ENCODE data around the gene NPPC.

DNA sequence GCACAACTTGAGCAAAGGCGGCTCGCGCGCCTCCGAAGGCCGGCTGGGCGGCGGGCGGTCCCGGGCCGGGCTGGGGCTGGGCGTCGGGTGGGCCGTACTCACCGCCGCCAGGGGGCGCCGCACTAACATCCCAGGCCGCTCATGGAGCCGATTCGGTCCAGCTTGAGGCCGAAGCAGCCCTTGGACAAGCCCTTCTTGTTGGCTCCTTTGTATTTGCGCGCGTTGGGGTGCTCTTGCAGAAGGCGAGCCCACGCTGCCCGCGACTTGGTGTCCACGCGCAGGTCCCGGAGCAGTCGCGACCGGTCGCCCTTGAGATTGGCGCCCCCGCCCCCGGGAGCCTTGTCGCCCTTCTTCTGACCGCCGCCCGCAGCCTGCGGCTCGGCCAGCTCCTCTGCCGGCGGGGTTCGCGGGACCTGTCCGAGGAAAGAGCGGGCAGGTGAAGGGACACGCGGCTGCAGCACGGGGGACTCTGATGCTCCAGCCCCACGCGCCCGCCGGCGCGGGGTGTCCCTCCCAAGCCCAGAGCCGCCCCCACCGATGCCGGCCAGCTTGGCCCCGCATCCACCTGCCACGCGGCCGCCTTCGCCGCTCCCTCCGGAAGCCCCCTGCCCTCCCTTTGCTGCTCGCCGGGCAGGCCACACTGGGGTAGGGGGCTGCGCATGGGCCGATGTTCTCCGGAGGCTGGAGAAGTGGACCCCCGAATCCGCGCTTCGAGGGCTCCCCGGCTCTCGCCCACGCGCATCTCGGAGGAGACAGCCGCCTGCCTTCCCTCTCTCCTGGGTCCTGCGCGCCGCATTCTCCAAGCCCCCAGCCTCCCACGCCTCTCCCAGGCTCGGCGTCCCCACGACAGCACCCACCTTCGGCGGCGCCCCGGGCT lies 655 bp downstream of the NPPC start:
- TF ChIP-seq EZH2 (IDR thresholded peaks at IDR 0.05; ENCODE audit: insufficient read depth, poor library complexity, severe bottlenecking) (no peak), EZH2phosphoT487 (IDR thresholded peaks at IDR 0.05; ENCODE audit: insufficient read depth, low read depth) (no peak)

Measured in GM23248 (cell line).